NCI-H2029 (cell line): Measurements from ENCODE around the gene HOXB13.

Experiments
- DNase-seq: peaks from one replicate; lab custom pipeline; 2025; lab: John Stamatoyannopoulos, UW

The HOXB13 gene

GRCh38 chr17:48748718-48749566 is 20.4 kb upstream of the HOXB13 start:
- no peak for DNase-seq

GRCh38 chr17:48747445-48748363 is 19.2 kb upstream of the HOXB13 start:
- no peak for DNase-seq

GRCh38 chr17:48746916-48747444 is 18.4 kb upstream of the HOXB13 start:
- no peak for DNase-seq

- peak; percentile 16 for DNase-seq
These were observed 17.1 kb upstream of the HOXB13 start for GRCh38 chr17:48745381-48746275.

GRCh38 chr17:48740537-48740936 is 12.0 kb upstream of the HOXB13 start:
- DNase-seq: no peak

- DNase-seq: no peak
These were observed 10.4 kb upstream of the HOXB13 start for GRCh38 chr17:48738803-48739526.

GRCh38 chr17:48738424-48738802 is 9.9 kb upstream of the HOXB13 start:
- no peak for DNase-seq

GRCh38 chr17:48737330-48738043 is 8.9 kb upstream of the HOXB13 start:
- no peak for DNase-seq

- no peak for DNase-seq
These were observed 6.5 kb upstream of the HOXB13 start for GRCh38 chr17:48735062-48735351.

- no peak for DNase-seq
These were observed 5.9 kb upstream of the HOXB13 start for GRCh38 chr17:48734333-48735061.

GRCh38 chr17:48733632-48734328 is 5.2 kb upstream of the HOXB13 start:
- no peak for DNase-seq

- no peak for DNase-seq
These were observed 4.4 kb upstream of the HOXB13 start for GRCh38 chr17:48732688-48733629.

GRCh38 chr17:48731355-48731754 is 2.8 kb upstream of the HOXB13 start:
- no peak for DNase-seq

- no peak for DNase-seq
These were observed 1.6 kb upstream of the HOXB13 start for GRCh38 chr17:48730240-48730550.

- DNase-seq: no peak
These were observed 1.0 kb upstream of the HOXB13 start for GRCh38 chr17:48729335-48730239.

- DNase-seq: no peak
These were observed 955 bp downstream of the HOXB13 start for GRCh38 chr17:48727415-48728175.

- DNase-seq: no peak
These were observed 1.6 kb downstream of the HOXB13 start for GRCh38 chr17:48726916-48727286.
